Loucy (cell line): ENCODE data around the gene ABTB2.

Experiments used
- CTCF ChIP-seq: fragments of 200-600 bp; sonication (generic); conservative IDR thresholded peaks from 2 replicates; pipeline ENCODE4 v1.5.1; 2014; ENCODE audit warnings: mild to moderate bottlenecking, antibody characterized with exemption, low read length
- EZH2phosphoT487 ChIP-seq: fragments of 200-600 bp; IDR thresholded peaks from 2 replicates; pipeline ENCODE4 v1.6.1; 2018; ENCODE audit warnings: antibody characterized with exemption, mild to moderate bottlenecking, moderate library complexity, borderline replicate concordance

- TF ChIP-seq CTCF (no peak), EZH2phosphoT487 (no peak)
These were observed 168.6 kb downstream of the ABTB2 start for GRCh38 chr11:34189191-34189590.
